ENCODE measurements around the gene ITIH3.

ITIH3 gene

GRCh38 chr3:52846432-52846965, 51.9 kb downstream of the ITIH3 start:
- DNase-seq: no peak

DNA sequence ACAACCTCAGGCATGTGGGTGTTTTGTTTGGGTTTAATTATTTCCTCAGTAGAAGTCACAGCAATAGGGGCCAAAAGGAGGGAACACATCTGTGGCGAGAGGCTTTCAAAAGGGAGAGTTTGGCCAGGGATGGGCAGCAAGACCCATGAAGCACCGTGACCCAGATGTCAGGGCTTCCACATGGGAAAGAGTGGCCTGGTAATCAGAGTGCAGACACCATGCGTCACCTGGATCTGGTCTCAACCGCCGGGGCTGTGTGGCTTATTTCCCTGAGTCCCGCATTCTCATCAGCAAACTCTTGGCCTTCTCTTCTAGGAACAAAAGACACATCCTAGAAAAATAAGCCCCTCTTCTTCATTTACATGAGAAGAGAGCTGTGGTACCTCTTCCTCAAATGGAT, 52.6 kb downstream of the ITIH3 start:
- no peak for DNase-seq

DNA sequence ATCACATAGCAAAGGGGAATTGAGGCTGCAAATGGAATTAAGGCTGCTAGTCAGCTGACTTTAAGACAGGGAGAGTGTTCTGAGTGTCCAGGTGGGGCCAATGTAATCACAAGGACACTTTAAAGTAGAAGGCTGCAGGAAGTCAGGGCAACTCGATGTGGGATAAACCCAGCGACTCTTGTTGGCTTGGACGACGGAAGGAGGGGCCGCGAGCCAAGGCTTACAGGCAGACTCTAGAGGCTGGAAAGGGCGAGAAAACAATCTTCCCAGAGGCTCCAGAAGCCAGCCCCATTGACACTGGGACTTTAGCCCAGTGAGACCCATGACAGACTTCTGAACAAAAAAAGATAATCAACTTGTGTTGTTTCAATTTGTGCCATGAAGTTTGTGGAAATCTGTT, 53.1 kb downstream of the ITIH3 start:
- no peak for DNase-seq

DNA sequence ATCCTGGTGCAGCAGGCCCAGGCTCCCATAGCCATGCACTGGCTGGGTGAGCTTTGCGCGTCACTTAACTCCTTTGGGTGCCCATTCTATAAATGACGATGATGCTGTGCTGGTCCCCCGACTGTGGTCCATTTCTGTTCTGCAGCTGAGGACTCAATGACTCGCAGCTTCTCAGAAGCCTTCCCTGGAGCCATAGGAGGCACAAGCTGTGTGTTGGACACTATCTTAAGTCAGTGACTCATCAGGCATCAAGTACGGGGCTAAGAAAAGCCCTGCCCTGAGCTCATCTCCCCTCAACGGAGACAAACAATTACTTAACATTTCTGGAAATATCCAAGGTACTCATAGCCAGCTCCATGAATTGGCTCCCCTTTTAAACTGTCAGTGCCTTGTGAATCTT, 54.0 kb downstream of the ITIH3 start:
- DNase-seq: no peak

- DNase-seq: no peak
Measured at GRCh38 chr3:52849656-52850055, 55.1 kb downstream of the ITIH3 start.

DNA sequence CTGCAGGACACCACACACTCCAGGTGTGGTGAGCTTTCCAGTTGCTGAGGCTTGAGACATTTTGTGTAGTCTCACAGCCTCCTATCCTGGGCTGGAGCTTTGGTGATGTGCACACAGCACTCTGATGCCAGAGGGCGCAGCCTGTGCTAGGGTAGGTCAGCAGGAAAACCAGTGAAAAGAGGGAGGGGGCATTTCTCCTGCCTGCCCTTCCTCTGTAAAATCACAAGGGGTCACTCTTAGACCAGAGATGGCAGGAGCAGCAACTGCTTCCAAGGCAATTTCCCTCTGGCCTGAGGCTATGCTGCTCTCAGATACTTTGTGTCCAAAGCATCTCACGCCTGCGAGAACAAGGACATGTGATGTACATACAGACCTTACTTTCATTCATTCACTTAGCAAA, 56.8 kb downstream of the ITIH3 start:
- peak; percentile 76 to 78 for DNase-seq

GRCh38 chr3:52852419-52852818, 57.8 kb downstream of the ITIH3 start:
- DNase-seq: no peak

GRCh38 chr3:52854013-52854412, 59.4 kb downstream of the ITIH3 start:
- DNase-seq: no peak

GRCh38 chr3:52856666-52857065, 62.1 kb downstream of the ITIH3 start:
- DNase-seq: no peak

- DNase-seq: no peak
Measured at GRCh38 chr3:52857133-52857532, 62.5 kb downstream of the ITIH3 start.

- DNase-seq: no peak
Measured at GRCh38 chr3:52857864-52858263, 63.3 kb downstream of the ITIH3 start.

Data from AML-193 (cell line).